Esophagus (tissue), 2 donors: Measurements from ENCODE around the gene TNIP1. TPM values are rescaled to one million over a fixed set of nuclear protein-coding genes. Genes with fewer than 3 reads are reported as not detected.

Experiments used
- H3K27ac ChIP-seq, 2 donors: one replicate each; pipeline ENCODE4 v1.5.1; 2013; ENCODE audit warnings: low read depth in 2 of 2, mild to moderate bottlenecking in 2 of 2, inconsistent platforms in 1 of 2, low read length in 1 of 2, moderate library complexity in 1 of 2
- H3K27me3 ChIP-seq, 2 donors: one replicate each; pipeline ENCODE4 v1.6.1; 2013; ENCODE audit warnings: low read length in 2 of 2, control low read depth in 1 of 2, mild to moderate bottlenecking in 1 of 2; ENCODE audit not compliant: insufficient read depth in 2 of 2, control insufficient read depth in 1 of 2
- H3K36me3 ChIP-seq, 2 donors: one replicate each; pipeline ENCODE4 v1.6.1; 2013; ENCODE audit warnings: low read length in 1 of 2; ENCODE audit not compliant: control insufficient read depth in 2 of 2, insufficient read depth in 2 of 2
- H3K4me1 ChIP-seq, 2 donors: one replicate each; pipeline ENCODE4 v1.6.1; 2013; ENCODE audit warnings: low read length in 1 of 2; ENCODE audit not compliant: control insufficient read depth in 2 of 2, insufficient read depth in 2 of 2
- H3K4me3 ChIP-seq, 2 donors: one replicate each; pipeline ENCODE4 v1.5.1; 2013; ENCODE audit warnings: low read length in 2 of 2, mild to moderate bottlenecking in 2 of 2, low read depth in 1 of 2, moderate library complexity in 1 of 2
- H3K9me3 ChIP-seq, 2 donors: one replicate each; pipeline ENCODE4 v1.6.1; 2013; ENCODE audit warnings: mild to moderate bottlenecking in 2 of 2, low read depth in 1 of 2, low read length in 1 of 2, moderate library complexity in 1 of 2; ENCODE audit not compliant: control insufficient read depth in 2 of 2, insufficient read depth in 1 of 2
- WGBS, 2 donors: extraction: QIAGEN DNeasy Blood & Tissue Kit; methylation state at CpG; one replicate each; pipeline ENCODE4 v1.1.7; 2013; 5-methylcytosine and 5-hydroxymethylcytosine counted together
- polyA plus RNA-seq, 2 donors: library from polyadenylated mRNA; stranded (reverse); fragments of 200-250 nt; gene quantifications; one replicate each; pipeline ENCODE4 v1.2.3, GENCODE V29; 2013
- donor health status: healthy with polysubstance abuse.
- donor health status: Bipolar disorder and iron deficiency.

TNIP1 gene
- polyA plus RNA-seq, 2 donors, result 68.3 to 140 TPM

- no peak overlapping the region for H3K4me3 ChIP-seq
- no peaks in the 10 kb centered on the region for H3K27me3 ChIP-seq
- H3K27ac ChIP-seq, result peak overlapping the region; percentile 87 to 88
- H3K4me1 ChIP-seq, result peaks cover 6 to 25% of the 10 kb centered on the region in 2 donors
- peaks cover 19 to 47% of the 10 kb centered on the region in 2 donors for H3K36me3 ChIP-seq
- no peaks in the 10 kb centered on the region for H3K9me3 ChIP-seq
- 72 to 75% methylated on average over 8 of the region's 8 CpGs for WGBS, 2 donors
Measured at GRCh38 chr5:151040211-151040747, 40.6 kb downstream of the TNIP1 start.

GRCh38 chr5:151039665-151040064 lies 41.2 kb downstream of the TNIP1 start:
- WGBS, 2 donors, result 85 to 89% methylated on average over 9 of the region's 9 CpGs
- Histone ChIP-seq H3K4me3 (no peak overlapping the region), H3K4me1 (peaks cover 6 to 25% of the 10 kb centered on the region in 2 donors), H3K27ac (peak overlapping the region; percentile 87 to 88), H3K27me3 (no peaks in the 10 kb centered on the region), H3K9me3 (no peaks in the 10 kb centered on the region), H3K36me3 (peaks cover 23 to 53% of the 10 kb centered on the region in 2 donors)

- peaks cover 20 to 62% of the 10 kb centered on the region in 2 donors for H3K36me3 ChIP-seq
- H3K27me3 ChIP-seq, result no peaks in the 10 kb centered on the region
- peak overlapping the region; percentile 87 to 88 for H3K27ac ChIP-seq
- H3K4me1 ChIP-seq, result peaks cover 6 to 25% of the 10 kb centered on the region in 2 donors
- no peak overlapping the region for H3K4me3 ChIP-seq
- no peaks in the 10 kb centered on the region for H3K9me3 ChIP-seq
- WGBS, 2 donors, result 81 to 84% methylated on average over 7 of the region's 7 CpGs
Measured at GRCh38 chr5:151038801-151039238, 42.0 kb downstream of the TNIP1 start.

- Histone ChIP-seq H3K9me3 (no peaks in the 10 kb centered on the region), H3K4me1 (peaks cover 6 to 25% of the 10 kb centered on the region in 2 donors), H3K27me3 (no peaks in the 10 kb centered on the region), H3K4me3 (no peak overlapping the region), H3K36me3 (peaks cover 24 to 65% of the 10 kb centered on the region in 2 donors), H3K27ac (peak overlapping the region; percentile 69 to 88)
- 68 to 84% methylated on average over 8 of the region's 8 CpGs for WGBS, 2 donors
Measured at GRCh38 chr5:151038412-151038745, 42.5 kb downstream of the TNIP1 start.

DNA sequence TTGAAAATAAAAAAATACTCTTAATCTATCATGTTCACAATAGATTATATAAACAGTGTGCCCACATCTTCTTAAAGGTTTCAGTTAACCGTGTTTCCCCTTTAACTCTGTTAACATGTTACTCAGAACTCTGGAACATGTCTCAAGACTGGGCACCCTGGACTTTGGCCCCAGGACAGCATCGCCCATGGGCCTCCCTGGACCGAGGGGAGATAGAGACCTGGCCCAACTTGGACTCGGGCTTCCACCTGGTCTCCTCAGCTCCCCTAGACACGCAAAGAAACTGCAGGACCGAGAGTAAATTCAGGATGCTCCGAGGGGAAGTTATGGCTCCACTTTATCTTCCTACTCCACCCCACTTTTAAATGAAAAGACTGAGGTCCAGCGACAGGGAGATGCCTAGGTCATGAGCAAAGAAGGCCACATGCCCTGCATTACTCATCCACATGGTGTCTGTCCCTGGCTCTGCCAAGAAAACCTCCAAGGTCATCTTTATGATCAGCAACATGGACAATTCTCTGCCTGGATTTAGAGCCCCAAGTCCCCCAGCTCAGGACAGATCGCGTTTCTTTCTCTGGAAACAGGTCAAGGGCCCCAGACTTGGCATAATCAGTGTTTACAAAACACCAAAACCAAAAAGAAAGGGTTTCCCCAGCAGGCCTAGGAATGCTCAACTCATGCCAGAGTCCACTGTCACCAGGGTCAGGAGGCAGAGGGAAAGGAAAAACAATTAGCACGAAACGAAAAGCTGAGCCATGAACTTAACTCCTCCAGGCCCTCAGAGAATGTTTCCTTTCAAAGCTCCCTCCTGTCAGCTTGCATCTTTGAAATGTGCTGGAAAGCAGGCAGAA lies 43.0 kb downstream of the TNIP1 start:
- peaks cover 6 to 24% of the 10 kb centered on the region in 2 donors for H3K4me1 ChIP-seq
- no peaks in the 10 kb centered on the region for H3K9me3 ChIP-seq
- WGBS, 2 donors, result 64 to 68% methylated on average over 12 of the region's 12 CpGs
- peak overlapping the region; percentile 69 to 88 for H3K27ac ChIP-seq
- peaks cover 26 to 67% of the 10 kb centered on the region in 2 donors for H3K36me3 ChIP-seq
- no peak overlapping the region for H3K4me3 ChIP-seq
- no peaks in the 10 kb centered on the region for H3K27me3 ChIP-seq

GRCh38 chr5:151036556-151036955 lies 44.3 kb downstream of the TNIP1 start:
- peaks cover 5 to 20% of the 10 kb centered on the region in 2 donors for H3K4me1 ChIP-seq
- no peaks in the 10 kb centered on the region for H3K27me3 ChIP-seq
- 84 to 88% methylated on average over 6 of the region's 6 CpGs for WGBS, 2 donors
- no peak overlapping the region for H3K4me3 ChIP-seq
- H3K36me3 ChIP-seq, result peaks cover 19 to 67% of the 10 kb centered on the region in 2 donors
- H3K27ac ChIP-seq, result no peak overlapping the region
- H3K9me3 ChIP-seq, result no peaks in the 10 kb centered on the region

GRCh38 chr5:151034422-151035379 lies 46.1 kb downstream of the TNIP1 start:
- Histone ChIP-seq H3K4me3 (no peak overlapping the region), H3K9me3 (no peaks in the 10 kb centered on the region), H3K27ac (no peak overlapping the region), H3K27me3 (no peaks in the 10 kb centered on the region), H3K4me1 (peaks cover 5 to 12% of the 10 kb centered on the region in 2 donors), H3K36me3 (peaks cover 19 to 68% of the 10 kb centered on the region in 2 donors)
- WGBS, 2 donors, result 91 to 93% methylated on average over 19 of the region's 19 CpGs

DNA sequence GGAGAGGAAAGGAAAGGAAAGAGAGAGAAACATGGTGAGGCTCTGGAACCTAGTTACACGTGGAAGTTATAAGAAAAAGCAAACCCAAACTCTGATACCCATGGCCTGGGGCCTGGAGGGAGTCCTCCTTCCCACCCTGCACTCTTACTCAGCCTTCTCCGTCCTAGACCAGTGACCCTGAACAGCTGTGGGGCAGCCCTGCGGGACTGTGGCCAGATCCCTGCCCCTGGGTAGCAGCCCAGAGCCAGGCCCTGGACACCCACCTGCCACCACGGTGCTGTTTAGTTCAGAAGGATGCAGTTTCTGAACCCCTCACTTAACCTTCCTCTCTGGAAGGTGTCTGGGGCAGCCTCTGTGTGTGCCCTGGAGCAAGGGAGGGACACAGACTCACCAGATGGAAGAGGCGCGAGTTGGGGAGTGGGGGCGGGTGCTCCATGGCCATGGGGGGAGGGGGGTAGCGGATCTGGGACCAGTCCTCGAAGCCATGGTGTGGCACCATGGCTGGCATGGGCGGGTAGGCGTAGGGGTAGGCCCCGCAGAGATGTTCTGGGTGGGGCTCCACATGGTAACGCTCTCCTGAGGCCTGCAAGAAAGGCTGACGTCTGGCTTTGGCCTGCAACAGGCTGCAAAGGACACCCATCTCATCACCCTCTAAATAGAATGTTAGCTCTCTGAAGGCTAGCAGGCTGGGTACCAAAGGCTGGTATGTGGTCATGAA lies 47.5 kb downstream of the TNIP1 start:
- H3K36me3 ChIP-seq, result peaks cover 23 to 66% of the 10 kb centered on the region in 2 donors
- H3K9me3 ChIP-seq, result no peaks in the 10 kb centered on the region
- H3K4me1 ChIP-seq, result peaks cover 0 to 4% of the 10 kb centered on the region in 2 donors
- no peak overlapping the region for H3K27ac ChIP-seq
- 93 to 94% methylated on average over 14 of the region's 14 CpGs for whole genome bisulfite sequencing, 2 donors
- H3K4me3 ChIP-seq, result no peak overlapping the region
- no peaks in the 10 kb centered on the region for H3K27me3 ChIP-seq

GRCh38 chr5:151031554-151031953 lies 49.3 kb downstream of the TNIP1 start:
- 95 to 96% methylated on average over 11 of the region's 11 CpGs for WGBS, 2 donors
- no peaks in the 10 kb centered on the region for H3K27me3 ChIP-seq
- H3K27ac ChIP-seq, result no peak overlapping the region

More at GRCh38 chr5:151031554-151031953, 49.3 kb downstream of the TNIP1 start:
- no peak overlapping the region for H3K4me3 ChIP-seq
- peaks cover 23 to 70% of the 10 kb centered on the region in 2 donors for H3K36me3 ChIP-seq
- H3K4me1 ChIP-seq, result peaks cover 0 to 6% of the 10 kb centered on the region in 2 donors
- no peaks in the 10 kb centered on the region for H3K9me3 ChIP-seq
